ENCODE results near the gene RTL9. TPM values are rescaled to one million over a fixed set of nuclear protein-coding genes. Genes with fewer than 3 reads are reported as not detected.
"Not testable (repeated sequence)": the region's sequence is repeated elsewhere in the genome, so short reads cannot be mapped to it uniquely, and the experiment has no call there.

RTL9 gene
- total RNA-seq, 2 experiments from 2014 or later: 0.09 to 0.14 TPM

GRCh38 chrX:110397339-110397738 is 38.7 kb downstream of the RTL9 start:
- ChIA-PET CTCF (no interaction called here), POLR2A (no interaction called here)
- no peaks in the 10 kb centered on the region for H3K9me3 Mint-ChIP-seq (ENCODE audit: low read depth)
- H3K4me1 Mint-ChIP-seq: no peaks in the 10 kb centered on the region
- intact Hi-C loops (cut with DNase I, micrococcal nuclease): no loop called here
- DNase-seq (no peak), ATAC-seq (no peak)
- H3K27me3 Mint-ChIP-seq: peaks cover 2% of the 10 kb centered on the region
- H3K4me3 Mint-ChIP-seq: no peak overlapping the region
- H3K36me3 Mint-ChIP-seq (ENCODE audit: low read depth): no peaks in the 10 kb centered on the region
- no peak overlapping the region for H3K27ac Mint-ChIP-seq

- H3K4me3 Mint-ChIP-seq: no peak overlapping the region
- intact Hi-C loops (cut with DNase I, micrococcal nuclease): no loop called here
- no peak for DNase-seq
- ChIA-PET CTCF (no interaction called here), POLR2A (no interaction called here)
- no peaks in the 10 kb centered on the region for H3K4me1 Mint-ChIP-seq
- no peaks in the 10 kb centered on the region for H3K9me3 Mint-ChIP-seq (ENCODE audit: low read depth)
- no peak for ATAC-seq
- H3K36me3 Mint-ChIP-seq (ENCODE audit: low read depth): no peaks in the 10 kb centered on the region
- no peak overlapping the region for H3K27ac Mint-ChIP-seq
- peaks cover 2% of the 10 kb centered on the region for H3K27me3 Mint-ChIP-seq
Measured at GRCh38 chrX:110397904-110398303, 39.3 kb downstream of the RTL9 start.

GRCh38 chrX:110399497-110399896 is 40.8 kb downstream of the RTL9 start:
- intact Hi-C loops (cut with DNase I, micrococcal nuclease): no loop called here
- peaks cover 2% of the 10 kb centered on the region for H3K27me3 Mint-ChIP-seq
- H3K4me3 Mint-ChIP-seq: no peak overlapping the region
- no peaks in the 10 kb centered on the region for H3K4me1 Mint-ChIP-seq
- CTCF ChIA-PET: no interaction called here
- DNase-seq (no peak), ATAC-seq (no peak)
- H3K27ac Mint-ChIP-seq: no peak overlapping the region
- no peaks in the 10 kb centered on the region for H3K36me3 Mint-ChIP-seq (ENCODE audit: low read depth)
- POLR2A ChIA-PET: no interaction called here
- no peaks in the 10 kb centered on the region for H3K9me3 Mint-ChIP-seq (ENCODE audit: low read depth)

- Mint-ChIP-seq H3K4me3 (no peak overlapping the region), H3K9me3 (ENCODE audit: low read depth) (no peaks in the 10 kb centered on the region), H3K27ac (no peak overlapping the region), H3K27me3 (peaks cover 2% of the 10 kb centered on the region), H3K36me3 (ENCODE audit: low read depth) (no peaks in the 10 kb centered on the region), H3K4me1 (no peaks in the 10 kb centered on the region)
- DNase-seq (no peak), ATAC-seq (no peak)
- CTCF ChIA-PET: no interaction called here
- POLR2A ChIA-PET: no interaction called here
- intact Hi-C loops (cut with DNase I, micrococcal nuclease): loop anchor here in 1 of 2 experiments (10.0 kb wide), 1 partner anchor 485 kb away; no protein-coding TSS in a partner anchor
Measured at GRCh38 chrX:110399966-110400365, 41.3 kb downstream of the RTL9 start.

- ChIA-PET POLR2A (no interaction called here), CTCF (no interaction called here)
- no peaks in the 10 kb centered on the region for H3K36me3 Mint-ChIP-seq (ENCODE audit: low read depth)
- H3K27ac Mint-ChIP-seq: no peak overlapping the region
- H3K27me3 Mint-ChIP-seq: peaks cover 2% of the 10 kb centered on the region
- no peak overlapping the region for H3K4me3 Mint-ChIP-seq
- intact Hi-C loops (cut with DNase I, micrococcal nuclease): loop anchor here (1.0 to 10.0 kb wide), 2 partner anchors 21 to 486 kb away; no protein-coding TSS in a partner anchor
- H3K4me1 Mint-ChIP-seq: no peaks in the 10 kb centered on the region
- ATAC-seq (no peak), DNase-seq (no peak)
- no peaks in the 10 kb centered on the region for H3K9me3 Mint-ChIP-seq (ENCODE audit: low read depth)
Measured at GRCh38 chrX:110401135-110401534, 42.5 kb downstream of the RTL9 start.

- H3K27ac Mint-ChIP-seq: no peak overlapping the region
- no peaks in the 10 kb centered on the region for H3K36me3 Mint-ChIP-seq (ENCODE audit: low read depth)
- peaks cover 2% of the 10 kb centered on the region for H3K27me3 Mint-ChIP-seq
- no peak overlapping the region for H3K4me3 Mint-ChIP-seq
- intact Hi-C loops (cut with DNase I, micrococcal nuclease): loop anchor here in 1 of 2 experiments (10.0 kb wide), 1 partner anchor 487 kb away; no protein-coding TSS in a partner anchor
- no peaks in the 10 kb centered on the region for H3K9me3 Mint-ChIP-seq (ENCODE audit: low read depth)
- ChIA-PET POLR2A (interaction anchor here (0.6 kb wide), 1 partner anchor 221 kb away, joined by 3 read pairs; no protein-coding TSS in a partner anchor), CTCF (interaction anchor here (1.1 to 2.3 kb wide), 2 partner anchors 10 to 242 kb away, joined by 3 to 7 read pairs; no protein-coding TSS in a partner anchor)
- no peaks in the 10 kb centered on the region for H3K4me1 Mint-ChIP-seq
- DNase-seq: no peak
- no peak for ATAC-seq
Measured at GRCh38 chrX:110402091-110402849, 43.6 kb downstream of the RTL9 start.

GRCh38 chrX:110402850-110403221 is 44.2 kb downstream of the RTL9 start:
- CTCF ChIA-PET: interaction anchor here (1.0 to 2.3 kb wide), 3 partner anchors 10 to 256 kb away, joined by 3 to 7 read pairs (median 3); no protein-coding TSS in a partner anchor

GRCh38 chrX:110403441-110404238 is 45.0 kb downstream of the RTL9 start:
- intact Hi-C loops (cut with DNase I, micrococcal nuclease): loop anchor here in 1 of 2 experiments (10.0 kb wide), 1 partner anchor 489 kb away; no protein-coding TSS in a partner anchor
- ChIA-PET POLR2A (no interaction called here), CTCF (interaction anchor here (1.0 to 2.3 kb wide), 3 partner anchors 9 to 257 kb away, joined by 3 to 7 read pairs (median 3); no protein-coding TSS in a partner anchor)
- Mint-ChIP-seq H3K27me3 (peaks cover 2% of the 10 kb centered on the region), H3K4me3 (no peak overlapping the region), H3K4me1 (no peaks in the 10 kb centered on the region), H3K9me3 (ENCODE audit: low read depth) (no peaks in the 10 kb centered on the region), H3K36me3 (ENCODE audit: low read depth) (no peaks in the 10 kb centered on the region), H3K27ac (no peak overlapping the region)
- ATAC-seq: no peak
- DNase-seq: no peak

More at GRCh38 chrX:110402850-110403221, 44.2 kb downstream of the RTL9 start:
- no peaks in the 10 kb centered on the region for H3K36me3 Mint-ChIP-seq (ENCODE audit: low read depth)
- H3K4me3 Mint-ChIP-seq: no peak overlapping the region
- POLR2A ChIA-PET: interaction anchor here (0.6 kb wide), 1 partner anchor 221 kb away, joined by 3 read pairs; no protein-coding TSS in a partner anchor
- DNase-seq (no peak), ATAC-seq (no peak)
- H3K27ac Mint-ChIP-seq: no peak overlapping the region
- intact Hi-C loops (cut with DNase I, micrococcal nuclease): loop anchor here in 1 of 2 experiments (10.0 kb wide), 1 partner anchor 488 kb away; no protein-coding TSS in a partner anchor
- H3K9me3 Mint-ChIP-seq (ENCODE audit: low read depth): no peaks in the 10 kb centered on the region
- peaks cover 2% of the 10 kb centered on the region for H3K27me3 Mint-ChIP-seq
- H3K4me1 Mint-ChIP-seq: no peaks in the 10 kb centered on the region

- peaks cover 2% of the 10 kb centered on the region for H3K27me3 Mint-ChIP-seq
- POLR2A ChIA-PET: no interaction called here
- no peaks in the 10 kb centered on the region for H3K36me3 Mint-ChIP-seq (ENCODE audit: low read depth)
- ATAC-seq (no peak), DNase-seq (no peak)
- CTCF ChIA-PET: interaction anchor here (2.3 kb wide), 1 partner anchor 244 kb away, joined by 7 read pairs; no protein-coding TSS in a partner anchor
- no peaks in the 10 kb centered on the region for H3K9me3 Mint-ChIP-seq (ENCODE audit: low read depth)
- H3K4me1 Mint-ChIP-seq: no peaks in the 10 kb centered on the region
- intact Hi-C loops (cut with DNase I, micrococcal nuclease): loop anchor here in 1 of 2 experiments (10.0 kb wide), 1 partner anchor 490 kb away; no protein-coding TSS in a partner anchor
- no peak overlapping the region for H3K4me3 Mint-ChIP-seq
- no peak overlapping the region for H3K27ac Mint-ChIP-seq
Measured at GRCh38 chrX:110404376-110404775, 45.7 kb downstream of the RTL9 start.

- H3K4me1 Mint-ChIP-seq; H3K4me3 Mint-ChIP-seq; H3K27ac Mint-ChIP-seq; POLR2A ChIA-PET; H3K36me3 Mint-ChIP-seq (ENCODE audit: low read depth); H3K27me3 Mint-ChIP-seq; ATAC-seq; DNase-seq; H3K9me3 Mint-ChIP-seq (ENCODE audit: low read depth): not testable (repeated sequence)
- CTCF ChIA-PET: interaction anchor here (1.0 to 10.7 kb wide), 3 partner anchors 196 to 260 kb away, joined by 3 to 178 read pairs (median 75); no protein-coding TSS in a partner anchor
- intact Hi-C loops (cut with DNase I, micrococcal nuclease): loop anchor here in 1 of 2 experiments (10.0 kb wide), 1 partner anchor 491 kb away; no protein-coding TSS in a partner anchor
Measured at GRCh38 chrX:110406250-110406649, 47.6 kb downstream of the RTL9 start.

GRCh38 chrX:110406822-110407221 is 48.2 kb downstream of the RTL9 start:
- ATAC-seq (no peak), DNase-seq (no peak)
- Mint-ChIP-seq H3K4me1 (peaks cover 3% of the 10 kb centered on the region), H3K27me3 (peaks cover 1% of the 10 kb centered on the region), H3K36me3 (ENCODE audit: low read depth) (no peaks in the 10 kb centered on the region), H3K4me3 (no peak overlapping the region), H3K9me3 (ENCODE audit: low read depth) (no peaks in the 10 kb centered on the region), H3K27ac (no peak overlapping the region)
- POLR2A ChIA-PET: no interaction called here
- intact Hi-C loops (cut with DNase I, micrococcal nuclease): loop anchor here in 1 of 2 experiments (10.0 kb wide), 1 partner anchor 492 kb away; no protein-coding TSS in a partner anchor
- CTCF ChIA-PET: interaction anchor here (0.6 to 10.7 kb wide), 12 partner anchors 16 to 296 kb away, joined by 3 to 178 read pairs (median 4); no protein-coding TSS in a partner anchor
